Mesenchymal stem cell (in vitro differentiated cells and primary cell): ENCODE results near the gene ATP6V0A1.

ENCODE experiments used
- DNase-seq: peaks from one replicate; pipeline ENCODE4 v3.0.0-alpha.2; 2013
- H2AFZ ChIP-seq: one replicate; pipeline ENCODE4 v1.6.1; 2013; ENCODE audit warnings: low read depth, mild to moderate bottlenecking, control low read depth, inconsistent platforms, low read length, moderate library complexity
- H2AK5ac ChIP-seq: 2 replicates; pipeline ENCODE4 v1.6.1; 2013; ENCODE audit warnings: low read length, moderate library complexity, mild to moderate bottlenecking, inconsistent platforms; ENCODE audit not compliant: severe bottlenecking
- H2BK120ac ChIP-seq: one replicate; pipeline ENCODE4 v1.6.1; 2013; ENCODE audit warnings: low read depth, mild to moderate bottlenecking, inconsistent platforms, low read length, moderate library complexity
- H2BK12ac ChIP-seq, 2 experiments: one replicate each; pipeline ENCODE4 v1.6.1; 2013; ENCODE audit warnings: inconsistent platforms in 2 of 2, low read length in 2 of 2, mild to moderate bottlenecking in 2 of 2, moderate library complexity in 2 of 2, control low read depth in 1 of 2
- H2BK15ac ChIP-seq: one replicate; pipeline ENCODE4 v1.6.1; 2013; ENCODE audit warnings: mild to moderate bottlenecking, low read depth, inconsistent platforms; ENCODE audit not compliant: poor library complexity, severe bottlenecking
- H2BK5ac ChIP-seq: 2 replicates; pipeline ENCODE4 v1.6.1; 2013; ENCODE audit warnings: low read depth, mild to moderate bottlenecking, low read length, control low read depth, inconsistent platforms; ENCODE audit not compliant: poor library complexity, severe bottlenecking
- H3K14ac ChIP-seq, 2 experiments: one replicate each; pipeline ENCODE4 v1.6.1; 2013; ENCODE audit warnings: inconsistent platforms in 2 of 2, low read length in 2 of 2, control low read depth in 1 of 2, mild to moderate bottlenecking in 1 of 2, moderate library complexity in 1 of 2
- H3K18ac ChIP-seq, 2 experiments: one replicate each; pipeline ENCODE4 v1.6.1; 2013; ENCODE audit warnings: inconsistent platforms in 2 of 2, low read length in 2 of 2, control low read depth in 1 of 2, low read depth in 1 of 2, mild to moderate bottlenecking in 1 of 2
- H3K23ac ChIP-seq, 2 experiments: one replicate each; pipeline ENCODE4 v1.6.1; 2013; ENCODE audit warnings: inconsistent platforms in 2 of 2, low read length in 2 of 2, mild to moderate bottlenecking in 2 of 2, moderate library complexity in 2 of 2, control low read depth in 1 of 2
- H3K27ac ChIP-seq: 2 replicates; pipeline ENCODE4 v1.5.1; 2013; ENCODE audit warnings: mild to moderate bottlenecking, moderate library complexity, low read length, control low read depth, inconsistent platforms; ENCODE audit not compliant: poor library complexity, severe bottlenecking
- H3K27me3 ChIP-seq, 2 experiments: 2 replicates each; pipeline versions ENCODE4 v1.6.1 to v1.7.0; 2013; ENCODE audit warnings: low read length in 2 of 2, mild to moderate bottlenecking in 2 of 2, moderate library complexity in 2 of 2, control low read depth in 1 of 2, inconsistent platforms in 1 of 2; ENCODE audit not compliant: control insufficient read depth in 1 of 2, insufficient read depth in 1 of 2
- H3K36me3 ChIP-seq, 2 experiments: 2 replicates each; pipeline versions ENCODE4 v1.6.1 to v1.7.0; 2013; ENCODE audit warnings: low read length in 2 of 2, control low read depth in 1 of 2, inconsistent platforms in 1 of 2, low read depth in 1 of 2, mild to moderate bottlenecking in 1 of 2; ENCODE audit not compliant: insufficient read depth in 2 of 2, control insufficient read depth in 1 of 2
- H3K4ac ChIP-seq, 2 experiments: one replicate each; pipeline ENCODE4 v1.6.1; 2013; ENCODE audit warnings: inconsistent platforms in 2 of 2, low read length in 2 of 2, mild to moderate bottlenecking in 2 of 2, moderate library complexity in 2 of 2, control low read depth in 1 of 2, low read depth in 1 of 2
- H3K4me1 ChIP-seq: 2 replicates; pipeline ENCODE4 v1.6.1; 2013; ENCODE audit warnings: low read depth, low read length, control low read depth; ENCODE audit not compliant: control insufficient read depth, insufficient read depth
- H3K4me2 ChIP-seq: 2 replicates; pipeline ENCODE4 v1.6.1; 2013; ENCODE audit warnings: low read length, mild to moderate bottlenecking, inconsistent platforms; ENCODE audit not compliant: poor library complexity, severe bottlenecking
- H3K4me3 ChIP-seq, 2 experiments: 2 replicates each; pipeline versions ENCODE4 v1.5.1 to v1.7.0; 2013; ENCODE audit warnings: low read length in 2 of 2, mild to moderate bottlenecking in 2 of 2, control low read depth in 1 of 2, low read depth in 1 of 2; ENCODE audit not compliant: insufficient read depth in 1 of 2
- H3K79me1 ChIP-seq: replicated peaks from 2 replicates; pipeline ENCODE4 v1.6.1; 2013; ENCODE audit warnings: mild to moderate bottlenecking, control low read depth, low read length, inconsistent platforms; ENCODE audit not compliant: poor library complexity, severe bottlenecking
- H3K9ac ChIP-seq: 2 replicates; pipeline ENCODE4 v1.7.0; 2013; ENCODE audit warnings: mild to moderate bottlenecking, low read length, moderate library complexity
- H3K9me3 ChIP-seq: 2 replicates; pipeline ENCODE4 v1.7.0; 2013; ENCODE audit warnings: mild to moderate bottlenecking, low read length; ENCODE audit not compliant: control insufficient read depth
- H4K8ac ChIP-seq: one replicate; pipeline ENCODE4 v1.6.1; 2013; ENCODE audit warnings: inconsistent platforms, mild to moderate bottlenecking, low read length, moderate library complexity
- H4K91ac ChIP-seq: one replicate; pipeline ENCODE4 v1.6.1; 2013; ENCODE audit warnings: mild to moderate bottlenecking, low read length, inconsistent platforms
- WGBS: methylation state at CpG from one replicate; pipeline ENCODE4 v1.1.7; 2013; ENCODE audit warnings: mixed read lengths; 5-methylcytosine and 5-hydroxymethylcytosine counted together

The ATP6V0A1 gene

DNA sequence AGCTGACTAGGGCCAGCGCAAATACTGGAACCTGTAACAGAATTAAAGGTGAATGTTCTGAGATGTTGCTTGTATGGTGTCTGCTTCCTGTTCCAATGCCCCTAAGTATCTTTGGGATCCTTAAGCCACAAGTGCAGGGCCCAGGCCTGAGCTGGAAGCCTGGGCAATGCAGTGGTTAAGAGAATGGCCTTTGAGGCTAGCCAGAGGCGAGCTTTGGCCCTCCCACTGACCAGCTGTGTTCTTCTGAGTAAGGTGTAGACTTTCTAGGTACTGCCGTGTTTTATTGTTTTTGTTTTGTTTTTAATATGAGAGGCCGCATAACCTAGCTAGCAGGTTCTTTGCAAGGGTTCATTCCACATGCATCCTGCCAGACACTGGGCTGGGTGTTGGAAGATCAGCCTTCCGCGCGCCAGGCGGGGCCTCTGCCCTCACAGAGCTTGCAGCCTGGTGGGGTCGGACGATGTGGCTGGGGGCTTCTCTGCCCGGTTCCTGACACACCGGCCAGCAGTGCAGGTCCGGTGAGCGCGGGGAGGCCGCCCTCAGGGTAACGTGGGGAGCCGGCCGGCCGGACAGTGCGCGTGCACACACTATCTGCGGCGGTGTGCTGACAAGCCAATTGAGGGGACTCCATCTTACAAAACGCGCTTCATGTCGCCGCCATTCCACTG is 107.7 kb downstream of the ATP6V0A1 start:
- peak overlapping the region; percentile 58 to 77 for H3K18ac ChIP-seq
- WGBS = 66% methylated on average over 28 of the region's 28 CpGs
- peak overlapping the region; percentile 66 for H2AK5ac ChIP-seq
- peak overlapping the region; percentile 33 to 93 for H3K4me3 ChIP-seq
- H3K79me1 ChIP-seq = peaks cover 31% of the 10 kb centered on the region
- peak overlapping the region; percentile 46 for H3K4me2 ChIP-seq
- H3K4me1 ChIP-seq = peaks cover 49% of the 10 kb centered on the region
- H4K8ac ChIP-seq = peak overlapping the region; percentile 94
- peak overlapping the region; percentile 96 for H4K91ac ChIP-seq
- peak overlapping the region; percentile 75 for H3K27ac ChIP-seq
- H3K14ac ChIP-seq = peak overlapping the region in 1 of 2 experiments; percentile 13
- no peak for DNase-seq
- no peak overlapping the region for H2BK15ac ChIP-seq
- no peak overlapping the region for H3K23ac ChIP-seq
- H2BK5ac ChIP-seq = peak overlapping the region; percentile 60
- peaks cover 63 to 64% of the 10 kb centered on the region in 2 experiments for H3K36me3 ChIP-seq
- H3K4ac ChIP-seq = peak overlapping the region; percentile 92 to 100
- no peaks in the 10 kb centered on the region for H3K9me3 ChIP-seq
- H2BK12ac ChIP-seq = peak overlapping the region; percentile 32 to 75
- H3K9ac ChIP-seq = peak overlapping the region; percentile 91
- H2AFZ ChIP-seq = peak overlapping the region; percentile 60
- peak overlapping the region; percentile 29 for H2BK120ac ChIP-seq
- H3K27me3 ChIP-seq = no peaks in the 10 kb centered on the region

DNA sequence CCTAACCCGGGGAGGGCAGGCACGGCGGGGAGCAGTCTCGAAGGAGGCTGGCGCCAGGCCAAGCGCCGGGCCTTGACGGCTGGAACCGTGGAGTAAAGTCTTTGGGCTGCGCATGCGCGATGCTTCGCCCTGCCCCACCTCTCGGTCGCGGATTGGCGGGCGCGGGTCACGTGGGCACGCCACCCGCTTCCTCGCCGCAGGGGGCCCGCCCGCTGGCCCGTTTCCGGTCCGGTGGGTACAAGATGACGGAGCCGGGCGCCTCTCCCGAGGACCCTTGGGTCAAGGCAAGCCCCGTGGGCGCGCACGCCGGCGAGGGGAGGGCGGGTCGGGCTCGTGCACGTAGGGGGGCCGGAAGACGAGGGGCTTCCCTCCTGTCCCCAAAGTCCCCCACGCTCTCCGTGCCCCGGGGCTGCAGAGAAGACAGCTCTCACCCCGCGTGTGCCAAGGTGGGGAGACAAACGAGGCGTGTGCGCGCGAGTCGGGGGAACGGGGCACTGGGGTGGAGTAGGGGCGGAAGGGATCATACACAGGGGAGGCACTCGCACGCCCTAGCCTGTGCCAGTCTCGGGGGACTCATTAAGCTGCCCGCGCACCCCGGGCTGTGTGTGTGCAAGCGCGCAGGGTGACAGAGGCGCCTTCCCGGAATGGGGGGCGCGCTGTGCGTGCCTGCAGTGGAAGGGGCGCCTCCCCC is 108.3 kb downstream of the ATP6V0A1 start, which contains the start of gene MLX:
MLX (plus strand) TSS at position 218 of the 691 bp plus-strand sequence; CDS start at position 243, 25 bp downstream.
- Histone ChIP-seq H3K27ac (peak within 1 kb of the TSS; percentile 86), H3K4ac (peak within 1 kb of the TSS; percentile 99 to 100), H3K79me1 (peaks cover 36% of the 10 kb centered on the region), H3K4me2 (peak within 1 kb of the TSS; percentile 86), H3K9me3 (no peaks in the 10 kb centered on the region), H3K23ac (peak within 1 kb of the TSS; percentile 20 to 94), H3K36me3 (peaks cover 70 to 71% of the 10 kb centered on the region in 2 experiments), H2AK5ac (peak within 1 kb of the TSS; percentile 66), H3K9ac (peak within 1 kb of the TSS; percentile 91), H3K4me3 (peak within 1 kb of the TSS; percentile 93 to 95), H2BK15ac (peak within 1 kb of the TSS; percentile 44), H3K18ac (peak within 1 kb of the TSS; percentile 88 to 98), H3K27me3 (no peaks in the 10 kb centered on the region), H2BK12ac (peak within 1 kb of the TSS; percentile 32 to 80), H4K91ac (peak within 1 kb of the TSS; percentile 98), H2BK5ac (peak within 1 kb of the TSS; percentile 82), H4K8ac (peak within 1 kb of the TSS; percentile 94), H3K14ac (peak within 1 kb of the TSS; percentile 81 to 93), H2AFZ (peak within 1 kb of the TSS; percentile 74), H2BK120ac (peak within 1 kb of the TSS; percentile 88), H3K4me1 (peaks cover 45% of the 10 kb centered on the region)
- peak; percentile 89 for DNase-seq
- WGBS = under 1% methylated on average over 65 of the region's 72 CpGs

DNA sequence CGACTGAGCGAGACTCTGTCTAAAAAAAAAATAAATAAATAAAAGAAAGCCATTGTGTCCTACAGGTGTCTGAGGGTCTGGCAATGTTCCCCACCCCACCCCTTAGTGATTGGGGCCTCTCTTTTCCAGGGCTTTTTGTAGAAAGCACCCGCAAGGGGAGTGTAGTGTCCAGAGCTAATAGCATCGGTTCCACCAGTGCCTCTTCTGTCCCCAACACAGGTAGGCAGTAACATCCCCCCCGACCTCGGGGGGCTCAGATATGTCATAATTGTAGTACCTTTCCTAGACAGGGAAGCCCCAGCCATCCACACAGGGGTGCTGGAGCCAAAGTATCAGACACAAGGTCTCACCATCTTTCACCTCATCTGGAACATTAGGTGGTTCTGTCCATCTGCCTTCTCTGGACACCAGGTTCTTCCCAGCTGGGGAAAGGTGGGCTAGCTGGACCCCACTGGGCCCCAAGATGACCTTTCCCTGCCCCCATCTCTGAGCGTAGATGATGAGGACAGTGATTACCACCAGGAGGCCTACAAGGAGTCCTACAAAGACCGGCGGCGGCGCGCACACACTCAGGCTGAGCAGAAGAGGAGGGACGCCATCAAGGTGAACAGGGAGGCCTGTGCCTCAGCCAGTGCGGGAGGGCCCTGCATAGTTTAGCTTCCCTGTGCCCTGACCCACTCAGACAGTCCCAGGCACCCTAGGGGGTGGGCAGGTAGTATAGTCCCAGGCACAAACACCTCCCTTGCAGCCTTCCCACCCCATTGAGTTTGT is 109.8 kb downstream of the ATP6V0A1 start:
- Histone ChIP-seq H3K4ac (peak overlapping the region in 1 of 2 experiments; percentile 13), H3K36me3 (peaks cover 76 to 82% of the 10 kb centered on the region in 2 experiments), H2AK5ac (no peak overlapping the region), H2BK120ac (no peak overlapping the region), H4K91ac (no peak overlapping the region), H2AFZ (no peak overlapping the region), H3K9me3 (no peaks in the 10 kb centered on the region), H3K27me3 (no peaks in the 10 kb centered on the region), H3K27ac (no peak overlapping the region), H2BK5ac (no peak overlapping the region), H3K4me1 (peaks cover 36% of the 10 kb centered on the region), H3K4me2 (peak overlapping the region; percentile 23), H3K4me3 (no peak overlapping the region), H3K23ac (peak overlapping the region in 1 of 2 experiments; percentile 54), H2BK12ac (no peak overlapping the region), H3K14ac (no peak overlapping the region), H4K8ac (no peak overlapping the region), H3K79me1 (peaks cover 42% of the 10 kb centered on the region), H3K9ac (peak overlapping the region; percentile 3), H2BK15ac (no peak overlapping the region), H3K18ac (no peak overlapping the region)
- no peak for DNase-seq
- 88% methylated on average over 12 of the region's 14 CpGs for WGBS
